ENCODE data around the gene TOMM34. TPM values are rescaled to one million over a fixed set of nuclear protein-coding genes. Genes with fewer than 3 reads are reported as not detected.

The TOMM34 gene
- total RNA-seq: 10 to 100 TPM in 5 of 6 donors, 1 to 10 TPM in 1; 6.2 to 26.1 (median 13.5) TPM

GRCh38 chr20:44960103-44960852 is at the start of gene TOMM34:
TSS of gene TOMM34 (minus strand) at chr20:44960397. CDS start at chr20:44960333, 64 bp downstream.
- ATAC-seq (ENCODE audit: low FRiP score in 2 of 2): peak; percentile 95 to 99
- TF ChIP-seq EP300 (IDR thresholded peaks at IDR 0.05) (no peak), POLR2AphosphoS5 (IDR thresholded peaks at IDR 0.05) (peak; percentile 70 to 91), POLR2A (IDR thresholded peaks at IDR 0.05) (peak in 2 of 4 donors; percentile 83 to 84)
- TF ChIP-seq, protein P1, sequence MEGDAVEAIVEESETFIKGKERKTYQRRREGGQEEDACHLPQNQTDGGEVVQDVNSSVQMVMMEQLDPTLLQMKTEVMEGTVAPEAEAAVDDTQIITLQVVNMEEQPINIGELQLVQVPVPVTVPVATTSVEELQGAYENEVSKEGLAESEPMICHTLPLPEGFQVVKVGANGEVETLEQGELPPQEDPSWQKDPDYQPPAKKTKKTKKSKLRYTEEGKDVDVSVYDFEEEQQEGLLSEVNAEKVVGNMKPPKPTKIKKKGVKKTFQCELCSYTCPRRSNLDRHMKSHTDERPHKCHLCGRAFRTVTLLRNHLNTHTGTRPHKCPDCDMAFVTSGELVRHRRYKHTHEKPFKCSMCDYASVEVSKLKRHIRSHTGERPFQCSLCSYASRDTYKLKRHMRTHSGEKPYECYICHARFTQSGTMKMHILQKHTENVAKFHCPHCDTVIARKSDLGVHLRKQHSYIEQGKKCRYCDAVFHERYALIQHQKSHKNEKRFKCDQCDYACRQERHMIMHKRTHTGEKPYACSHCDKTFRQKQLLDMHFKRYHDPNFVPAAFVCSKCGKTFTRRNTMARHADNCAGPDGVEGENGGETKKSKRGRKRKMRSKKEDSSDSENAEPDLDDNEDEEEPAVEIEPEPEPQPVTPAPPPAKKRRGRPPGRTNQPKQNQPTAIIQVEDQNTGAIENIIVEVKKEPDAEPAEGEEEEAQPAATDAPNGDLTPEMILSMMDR (IDR thresholded peaks at IDR 0.05): peak in 2 of 6 experiments; percentile 11 to 36
- Histone ChIP-seq H3K9me3 (no peaks in the 10 kb centered on the region), H3K4me3 (peak within 1 kb of the TSS; percentile 71 to 94 (median 76)), H3K36me3 (peaks cover 0 to 14% (median 10%) of the 10 kb centered on the region in 4 donors), H3K4me1 (peaks cover 14 to 20% (median 15%) of the 10 kb centered on the region in 4 donors), H3K27ac (peak within 1 kb of the TSS; percentile 76 to 85 (median 84)), H3K27me3 (no peaks in the 10 kb centered on the region)
- peak; percentile 98 to 99 for DNase-seq
- 0% methylated on average over 25 to 26 of the region's 60 CpGs for WGBS, 2 donors

- TF ChIP-seq, protein P1 (IDR thresholded peaks at IDR 0.05): no peak
- TF ChIP-seq POLR2AphosphoS5 (IDR thresholded peaks at IDR 0.05) (no peak), EP300 (IDR thresholded peaks at IDR 0.05) (no peak), POLR2A (IDR thresholded peaks at IDR 0.05) (no peak)
- ATAC-seq (ENCODE audit: low FRiP score in 2 of 2): no peak
- Histone ChIP-seq H3K4me1 (peaks cover 0 to 6% (median 4%) of the 10 kb centered on the region in 4 donors), H3K27me3 (no peaks in the 10 kb centered on the region), H3K27ac (no peak overlapping the region), H3K4me3 (no peak overlapping the region), H3K36me3 (peaks cover 10 to 63% (median 28%) of the 10 kb centered on the region in 4 donors), H3K9me3 (no peaks in the 10 kb centered on the region)
- DNase-seq: no peak
Observed at GRCh38 chr20:45008521-45009049, 48.4 kb upstream of the TOMM34 start.

DNA sequence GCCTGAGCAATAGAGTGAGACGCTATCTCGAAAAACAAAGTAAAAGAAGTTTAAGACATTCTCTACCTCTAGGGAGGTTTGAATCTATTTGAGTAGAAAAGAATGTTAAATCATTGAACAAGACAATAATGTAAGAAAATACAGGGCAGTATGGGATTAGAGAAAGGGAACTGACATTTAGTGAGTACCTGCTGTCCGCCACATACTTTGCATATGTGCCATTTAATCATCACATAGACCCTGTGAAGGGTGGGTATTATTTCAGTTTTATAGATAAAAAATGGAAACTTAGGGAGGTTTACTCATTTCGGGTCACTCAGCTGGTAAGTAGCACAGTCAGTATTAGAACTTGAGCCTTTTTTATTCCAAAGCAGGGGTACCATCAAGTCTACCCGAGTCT is 37.5 kb upstream of the TOMM34 start:
- no peaks in the 10 kb centered on the region for H3K9me3 ChIP-seq
- H3K27me3 ChIP-seq: no peaks in the 10 kb centered on the region
- H3K4me3 ChIP-seq: no peak overlapping the region
- peaks cover 11 to 15% (median 14%) of the 10 kb centered on the region in 4 donors for H3K4me1 ChIP-seq
- H3K27ac ChIP-seq: no peak overlapping the region
- ATAC-seq (ENCODE audit: low FRiP score in 2 of 2) (no peak), DNase-seq (no peak)
- TF ChIP-seq POLR2A (IDR thresholded peaks at IDR 0.05): no peak
- TF ChIP-seq, protein P1 (IDR thresholded peaks at IDR 0.05): no peak
- TF ChIP-seq POLR2AphosphoS5 (IDR thresholded peaks at IDR 0.05): no peak
- TF ChIP-seq EP300 (IDR thresholded peaks at IDR 0.05): no peak
- 93 to 98% methylated on average over 5 of the region's 5 CpGs for WGBS, 2 donors
- H3K36me3 ChIP-seq: peaks cover 14 to 73% (median 47%) of the 10 kb centered on the region in 4 donors

GRCh38 chr20:44997171-44997570 is 37.0 kb upstream of the TOMM34 start:
- WGBS, 2 donors: 96 to 97% methylated on average over 6 of the region's 6 CpGs
- DNase-seq (no peak), ATAC-seq (ENCODE audit: low FRiP score in 2 of 2) (no peak)
- Histone ChIP-seq H3K36me3 (peaks cover 14 to 68% (median 46%) of the 10 kb centered on the region in 4 donors), H3K4me1 (peaks cover 16 to 20% (median 19%) of the 10 kb centered on the region in 4 donors), H3K4me3 (no peak overlapping the region), H3K27me3 (no peaks in the 10 kb centered on the region), H3K27ac (no peak overlapping the region), H3K9me3 (no peaks in the 10 kb centered on the region)
- TF ChIP-seq EP300 (IDR thresholded peaks at IDR 0.05) (no peak), POLR2AphosphoS5 (IDR thresholded peaks at IDR 0.05) (no peak), POLR2A (IDR thresholded peaks at IDR 0.05) (no peak)
- TF ChIP-seq, protein P1 (IDR thresholded peaks at IDR 0.05): no peak

Measured in upper lobe of left lung (tissue), 6 donors.